ENCODE results near the gene GJA4. TPM values are rescaled to one million over a fixed set of nuclear protein-coding genes. Genes with fewer than 3 reads are reported as not detected.

GJA4 gene
- total RNA-seq, 1 experiment from 2014 or later: not detected

DNA sequence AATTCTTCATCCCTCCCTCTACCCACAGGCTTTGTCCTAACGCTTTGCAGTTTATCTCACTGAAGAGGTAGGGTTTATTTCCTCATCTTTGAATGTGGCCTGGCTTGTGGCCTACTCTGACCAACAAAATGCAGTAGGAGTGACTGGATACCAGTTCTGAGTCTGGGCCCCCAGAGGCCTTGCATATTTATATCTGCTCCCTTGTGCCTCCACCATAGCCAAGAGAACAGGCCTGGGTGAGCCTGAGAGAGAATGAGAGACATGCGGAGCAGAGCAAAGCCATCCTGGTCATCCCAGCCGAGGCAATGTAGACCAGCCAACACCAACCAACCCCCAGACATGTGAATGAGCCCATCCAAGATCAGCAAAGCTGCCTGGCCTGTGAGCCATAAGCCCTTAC, 36.5 kb downstream of the GJA4 start:
- Histone ChIP-seq H3K4me3 (no peak overlapping the region), H3K79me2 (ENCODE audit: low read depth) (no peaks in the 10 kb centered on the region), H3K36me3 (ENCODE audit: low read depth) (no peaks in the 10 kb centered on the region), H4K20me1 (ENCODE audit: insufficient read depth) (no peaks in the 10 kb centered on the region), H3K4me2 (no peak overlapping the region), H3K4me1 (replicated peaks; ENCODE audit: insufficient read depth) (no peaks in the 10 kb centered on the region), H3K27me3 (ENCODE audit: insufficient read depth, low read depth) (no peaks in the 10 kb centered on the region), H3K27ac (no peak overlapping the region), H2AFZ (no peak overlapping the region), H3F3A (ENCODE audit: insufficient read depth, low read depth) (no peaks in the 10 kb centered on the region), H3K9me3 (ENCODE audit: insufficient read depth, low read depth) (no peaks in the 10 kb centered on the region), H3K9me2 (ENCODE audit: insufficient read depth) (no peaks in the 10 kb centered on the region)
- intact Hi-C loops (cut with micrococcal nuclease; ENCODE audit: unreplicated experiment): no loop called here
- CTCF ChIA-PET: no interaction called here
- DNase-seq: no peak
- no TSS peak for BruUV-seq (replicated peaks)
- POLR2A ChIA-PET (ENCODE audit: unreplicated experiment): no interaction called here
- TF ChIP-seq EZH2 (IDR thresholded peaks at IDR 0.05; ENCODE audit: low read depth) (no peak), CTCF (conservative IDR thresholded peaks at IDR 0.05) (no peak)

DNA sequence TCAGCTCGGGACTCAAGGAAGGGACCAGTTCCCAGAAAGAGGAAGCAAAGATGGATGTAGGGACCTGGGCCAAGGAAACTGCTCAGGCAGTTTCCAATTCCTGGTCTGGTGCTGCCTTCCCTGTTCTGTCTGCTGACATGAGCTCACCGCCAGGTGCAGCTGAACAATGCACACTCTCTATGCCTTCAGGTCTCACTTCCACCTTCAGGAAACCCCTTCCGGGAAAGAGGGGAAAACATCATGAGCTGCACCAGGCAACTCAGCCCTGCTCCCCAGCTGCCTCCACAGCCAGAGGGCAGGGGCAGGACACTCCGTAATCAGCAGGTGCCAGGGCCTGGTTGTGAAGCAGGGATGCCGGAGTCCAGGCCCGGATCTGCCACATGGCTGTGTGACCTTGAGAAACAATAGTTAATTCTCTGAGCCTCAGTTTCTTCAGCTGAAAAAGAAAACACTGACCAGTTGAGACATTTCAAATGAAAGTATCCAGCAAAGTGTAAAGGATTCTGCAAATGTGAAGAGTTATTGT, 39.0 kb downstream of the GJA4 start:
- no peaks in the 10 kb centered on the region for H3K27me3 ChIP-seq (ENCODE audit: insufficient read depth, low read depth)
- H3K9me3 ChIP-seq (ENCODE audit: insufficient read depth, low read depth): no peaks in the 10 kb centered on the region
- CTCF ChIA-PET: no interaction called here
- no peak overlapping the region for H3K27ac ChIP-seq
- H3K79me2 ChIP-seq (ENCODE audit: low read depth): no peaks in the 10 kb centered on the region
- no peaks in the 10 kb centered on the region for H3F3A ChIP-seq (ENCODE audit: insufficient read depth, low read depth)
- no peaks in the 10 kb centered on the region for H3K9me2 ChIP-seq (ENCODE audit: insufficient read depth)
- POLR2A ChIA-PET (ENCODE audit: unreplicated experiment): no interaction called here
- no peak overlapping the region for H3K4me3 ChIP-seq
- no peaks in the 10 kb centered on the region for H4K20me1 ChIP-seq (ENCODE audit: insufficient read depth)
- intact Hi-C loops (cut with micrococcal nuclease; ENCODE audit: unreplicated experiment): no loop called here
- BruUV-seq (replicated peaks): no TSS peak
- H2AFZ ChIP-seq: no peak overlapping the region
- no peak overlapping the region for H3K4me2 ChIP-seq
- H3K36me3 ChIP-seq (ENCODE audit: low read depth): no peaks in the 10 kb centered on the region
- no peaks in the 10 kb centered on the region for H3K4me1 ChIP-seq (replicated peaks; ENCODE audit: insufficient read depth)
- no peak for DNase-seq
- TF ChIP-seq CTCF (conservative IDR thresholded peaks at IDR 0.05): no peak
- no peak for TF ChIP-seq EZH2 (IDR thresholded peaks at IDR 0.05; ENCODE audit: low read depth)

DNA sequence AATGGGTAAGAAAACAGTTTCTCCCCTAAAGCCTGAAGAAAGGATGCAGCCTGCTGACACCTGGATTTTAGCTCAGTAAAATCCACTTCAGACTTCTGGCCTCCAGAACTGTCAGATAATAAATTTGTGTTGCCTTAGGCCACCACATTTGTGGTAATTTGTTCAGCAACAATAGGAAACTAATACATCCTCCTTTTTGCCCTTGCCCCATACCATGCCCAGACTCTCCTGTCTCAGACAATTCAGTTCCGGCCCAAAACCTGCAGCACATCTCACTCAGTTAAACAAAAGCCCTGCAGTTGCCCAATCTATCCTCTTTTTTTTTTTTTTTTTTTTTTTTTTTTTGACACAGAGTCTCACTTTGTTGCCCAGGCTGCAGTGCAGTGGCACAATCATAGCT, 40.9 kb downstream of the GJA4 start:
- BruUV-seq (replicated peaks): no TSS peak
- Histone ChIP-seq H3F3A (ENCODE audit: insufficient read depth, low read depth) (no peaks in the 10 kb centered on the region), H3K36me3 (ENCODE audit: low read depth) (no peaks in the 10 kb centered on the region), H3K27ac (no peak overlapping the region), H4K20me1 (ENCODE audit: insufficient read depth) (no peaks in the 10 kb centered on the region), H3K4me1 (replicated peaks; ENCODE audit: insufficient read depth) (no peaks in the 10 kb centered on the region), H3K4me2 (no peak overlapping the region), H2AFZ (no peak overlapping the region), H3K9me2 (ENCODE audit: insufficient read depth) (no peaks in the 10 kb centered on the region), H3K4me3 (no peak overlapping the region), H3K79me2 (ENCODE audit: low read depth) (no peaks in the 10 kb centered on the region), H3K27me3 (ENCODE audit: insufficient read depth, low read depth) (no peaks in the 10 kb centered on the region), H3K9me3 (ENCODE audit: insufficient read depth, low read depth) (no peaks in the 10 kb centered on the region)
- ChIA-PET POLR2A (ENCODE audit: unreplicated experiment) (interaction anchor here (0.6 to 0.7 kb wide), 2 partner anchors 12 to 293 kb away, joined by 7 to 25 read pairs; no protein-coding TSS in a partner anchor), CTCF (no interaction called here)
- TF ChIP-seq CTCF (conservative IDR thresholded peaks at IDR 0.05) (no peak), EZH2 (IDR thresholded peaks at IDR 0.05; ENCODE audit: low read depth) (no peak)
- DNase-seq: no peak
- intact Hi-C loops (cut with micrococcal nuclease; ENCODE audit: unreplicated experiment): no loop called here
